Transverse colon (tissue), 3 donors: Measurements from ENCODE around the gene ZDHHC14.

Experiments
- CTCF ChIP-seq, 5 experiments: fragments of 200-600 bp in 3 of 5; fragments of 450-650 bp in 2 of 5; sonication (generic) in 3 of 5; IDR thresholded peaks; 1 replicate in 2 of 5; 2 replicates in 3 of 5; pipeline ENCODE4 v1.5.1; 2016 to 2017; ENCODE audit warnings: antibody characterized with exemption in 5 of 5, inconsistent platforms in 3 of 5, mild to moderate bottlenecking in 2 of 5, moderate library complexity in 1 of 5
- EP300 ChIP-seq: sonication (generic); formaldehyde crosslinking; IDR thresholded peaks from one replicate; pipeline ENCODE4 v1.6.1; 2017; ENCODE audit warnings: antibody characterized with exemption, low read depth

- TF ChIP-seq CTCF (IDR thresholded peaks at IDR 0.05) = no peak
- TF ChIP-seq EP300 = no peak
Observed at GRCh38 chr6:157554747-157555146, 173.8 kb downstream of the ZDHHC14 start.
